HCT116 (cell line): ENCODE results near the gene HLCS. TPM values are rescaled to one million over a fixed set of nuclear protein-coding genes. Genes with fewer than 3 reads are reported as not detected.

ENCODE experiments used
- ATAC-seq: fragments of 200-7000 bp; cut with Tn5 transposase; 2 replicates; pipeline ENCODE4 v1.9.1; 2020; ENCODE audit warnings: mild to moderate bottlenecking, moderate library complexity
- BruUV-seq: library from RNA; stranded (reverse); fragments of 400-500 nt; replicated peaks from 2 replicates; lab custom pipeline; 2021; lab: Mats Ljungman, UMichigan
- CTCF ChIA-PET: fragments of 300-600 bp; sonication (Branson Sonifier 250); formaldehyde crosslinking; loops from one replicate; lab custom pipeline; 2021; ENCODE audit warnings: antibody characterized with exemption; lab: Charles Lee
- POLR2A ChIA-PET: fragments of 300-600, 350-600 bp; sonication (Branson Sonifier 250); formaldehyde crosslinking; loops from one replicate; lab custom pipeline; 2021; ENCODE audit warnings: antibody characterized with exemption; lab: Charles Lee
- RAD21 ChIA-PET, 2 experiments: fragments of 300-600 bp; sonication (Branson Sonifier 250); formaldehyde crosslinking; loops; one replicate each; lab custom pipeline; 2023; ENCODE audit warnings: low total read pairs in 2 of 2; ENCODE audit not compliant: uncharacterized antibody in 2 of 2, unreplicated experiment in 2 of 2, low non-redundant PET in 1 of 2; lab: Charles Lee
- DNase-seq: peaks from one replicate; pipeline ENCODE4 v3.0.0-alpha.2; 2010; ENCODE audit warnings: low read depth, low spot score
- H2AFZ ChIP-seq: fragments of 200-600 bp; shearing (Covaris generic), sonication (generic); 2 replicates; pipeline ENCODE4 v1.6.1; 2017; ENCODE audit warnings: low read depth, mixed run types, mixed read lengths, antibody characterized with exemption, low read length; ENCODE audit not compliant: poor library complexity, severe bottlenecking
- H3K27ac ChIP-seq: 2 replicates; pipeline ENCODE4 v1.5.1; 2012; ENCODE audit warnings: low read depth, low read length
- H3K27me3 ChIP-seq: fragments of 200-600 bp; sonication (generic); 2 replicates; pipeline ENCODE4 v1.6.1; 2016; ENCODE audit warnings: mixed run types, low read length, mixed read lengths; ENCODE audit not compliant: insufficient read depth
- H3K36me3 ChIP-seq, 2 experiments: fragments of 200-500 bp in 1 of 2; fragments of 200-600 bp in 1 of 2; sonication (Bioruptor generic) in 1 of 2; sonication (generic) in 1 of 2; 2 replicates each; pipeline versions ENCODE4 v1.5.1 to v1.6.1; 2014 to 2016; ENCODE audit warnings: low read length in 2 of 2, inconsistent platforms in 1 of 2, mixed read lengths in 1 of 2, mixed run types in 1 of 2; ENCODE audit not compliant: insufficient read depth in 2 of 2, control insufficient read depth in 1 of 2
- H3K4me1 ChIP-seq, 2 experiments: fragments of 200-600 bp in 1 of 2; sonication (generic) in 1 of 2; 2 replicates each; pipeline versions ENCODE4 v1.5.1 to v1.6.1; 2012 to 2017; ENCODE audit warnings: low read length in 2 of 2, inconsistent platforms in 1 of 2, mild to moderate bottlenecking in 1 of 2, mixed read lengths in 1 of 2, mixed run types in 1 of 2, moderate library complexity in 1 of 2; ENCODE audit not compliant: insufficient read depth in 2 of 2, control insufficient read depth in 1 of 2
- H3K4me2 ChIP-seq: fragments of 200-600 bp; sonication (generic); 2 replicates; pipeline ENCODE4 v1.6.1; 2017; ENCODE audit warnings: mixed run types, low read length, mixed read lengths
- H3K4me3 ChIP-seq, 2 experiments: fragments of 200-600 bp in 1 of 2; sonication (generic) in 1 of 2; replicated peaks in 1 of 2; 2 replicates each; pipeline ENCODE4 v1.5.1; 2011 to 2016; ENCODE audit warnings: low read length in 2 of 2, control low read depth in 1 of 2, low read depth in 1 of 2, mild to moderate bottlenecking in 1 of 2, mixed read lengths in 1 of 2, mixed run types in 1 of 2
- H3K79me2 ChIP-seq: fragments of 200-600 bp; sonication (generic); 2 replicates; pipeline ENCODE4 v1.6.1; 2017; ENCODE audit warnings: mild to moderate bottlenecking, mixed run types, low read length, moderate library complexity, mixed read lengths; ENCODE audit not compliant: insufficient read depth
- H3K9ac ChIP-seq: fragments of 200-600 bp; sonication (generic); 2 replicates; pipeline ENCODE4 v1.6.1; 2016; ENCODE audit warnings: low read length, mixed read lengths
- H3K9me2 ChIP-seq: fragments of 200-600 bp; sonication (generic), shearing (Covaris generic); 2 replicates; pipeline ENCODE4 v1.6.1; 2017; ENCODE audit warnings: mixed run types, mild to moderate bottlenecking, moderate library complexity; ENCODE audit not compliant: insufficient read depth
- H3K9me3 ChIP-seq, 2 experiments: fragments of 200-500 bp in 1 of 2; fragments of 200-600 bp in 1 of 2; sonication (Bioruptor generic) in 1 of 2; sonication (generic) in 1 of 2; 2 replicates each; pipeline ENCODE4 v1.6.1; 2014 to 2017; ENCODE audit warnings: low read length in 2 of 2, mixed read lengths in 2 of 2, inconsistent platforms in 1 of 2, low read depth in 1 of 2, mild to moderate bottlenecking in 1 of 2, mixed run types in 1 of 2, moderate library complexity in 1 of 2; ENCODE audit not compliant: control insufficient read depth in 1 of 2, insufficient read depth in 1 of 2
- H4K20me1 ChIP-seq: fragments of 200-600 bp; sonication (generic), shearing (Covaris generic); 2 replicates; pipeline ENCODE4 v1.6.1; 2017; ENCODE audit warnings: mixed run types, mild to moderate bottlenecking, moderate library complexity; ENCODE audit not compliant: insufficient read depth
- CBX3 ChIP-seq: IDR thresholded peaks from 2 replicates; pipeline ENCODE4 v1.6.1; 2012; ENCODE audit warnings: low read depth
- CEBPB ChIP-seq: IDR thresholded peaks from 2 replicates; pipeline ENCODE4 v1.6.1; 2012; ENCODE audit warnings: low read depth
- CTCF ChIP-seq, 3 experiments: fragments of 200-600 bp in 1 of 3; sonication (generic) in 1 of 3; IDR thresholded peaks in 2 of 3; conservative IDR thresholded peaks in 1 of 3; 2 replicates each; pipeline ENCODE4 v1.5.1; 2012 to 2017; ENCODE audit warnings: low read depth in 2 of 3, low read length in 2 of 3, antibody characterized with exemption in 1 of 3, borderline replicate concordance in 1 of 3, control low read depth in 1 of 3, mild to moderate bottlenecking in 1 of 3, mixed read lengths in 1 of 3, mixed run types in 1 of 3, moderate library complexity in 1 of 3; ENCODE audit not compliant: insufficient read depth in 1 of 3
- EGR1 ChIP-seq: IDR thresholded peaks from 2 replicates; pipeline ENCODE4 v1.6.1; 2012; ENCODE audit warnings: low read depth
- ELF1 ChIP-seq: IDR thresholded peaks from 2 replicates; pipeline ENCODE4 v1.6.1; 2012; ENCODE audit warnings: low read depth, borderline replicate concordance
- EZH2 ChIP-seq: fragments of 200-600 bp; sonication (generic); IDR thresholded peaks from 2 replicates; pipeline ENCODE4 v1.6.1; 2017; ENCODE audit warnings: antibody characterized with exemption, mixed run types
- EZH2phosphoT487 ChIP-seq: fragments of 200-600 bp; IDR thresholded peaks from 2 replicates; pipeline ENCODE4 v1.6.1; 2018; ENCODE audit warnings: antibody characterized with exemption, borderline replicate concordance
- JUND ChIP-seq: IDR thresholded peaks from 2 replicates; pipeline ENCODE4 v1.6.1; 2012
- POLR2AphosphoS5 ChIP-seq: IDR thresholded peaks from 2 replicates; pipeline ENCODE4 v1.6.1; 2011; ENCODE audit warnings: mild to moderate bottlenecking, low read depth, low read length, moderate library complexity
- RAD21 ChIP-seq: IDR thresholded peaks from 2 replicates; pipeline ENCODE4 v1.6.1; 2012; ENCODE audit warnings: low read depth, mild to moderate bottlenecking
- SIN3A ChIP-seq: IDR thresholded peaks from 2 replicates; pipeline ENCODE4 v1.6.1; 2012; ENCODE audit warnings: low read depth
- SP1 ChIP-seq: IDR thresholded peaks from 2 replicates; pipeline ENCODE4 v1.6.1; 2012; ENCODE audit warnings: low read depth
- TCF7L2 ChIP-seq: IDR thresholded peaks from 2 replicates; pipeline ENCODE4 v1.7.0; 2011; ENCODE audit warnings: borderline replicate concordance, inconsistent platforms; ENCODE audit not compliant: insufficient read depth, insufficient read length; ENCODE audit errors: extremely low read depth
- YY1 ChIP-seq: IDR thresholded peaks from 2 replicates; pipeline ENCODE4 v1.6.1; 2011; ENCODE audit warnings: low read length, low read depth, moderate library complexity, mild to moderate bottlenecking; ENCODE audit not compliant: insufficient replicate concordance; ENCODE audit errors: extremely low read depth
- ZFX ChIP-seq: fragments of 450-650 bp; IDR thresholded peaks from 2 replicates; pipeline ENCODE4 v1.6.1; 2017
- ZNF274 ChIP-seq: fragments of 200-500 bp; sonication (Bioruptor generic); IDR thresholded peaks from 2 replicates; pipeline ENCODE4 v1.6.1; 2014; ENCODE audit warnings: mild to moderate bottlenecking, low read depth, low read length, inconsistent platforms
- intact Hi-C: fragments of 100-400 bp; cut with micrococcal nuclease; formaldehyde crosslinking; loops from 2 replicates; pipeline ENCODE4 v1.10.0; 2022
- total RNA-seq: library from RNA; stranded (reverse); gene quantifications from one replicate; pipeline ENCODE4 v1.2.1, GENCODE V29; 2021; ENCODE audit not compliant: unreplicated experiment
- TF ChIP-seq, protein P1 (sequence below): IDR thresholded peaks from 2 replicates; pipeline ENCODE4 v1.6.1; 2012
- TF ChIP-seq, protein P2 (sequence below): IDR thresholded peaks from 2 replicates; pipeline ENCODE4 v1.6.1; 2011; ENCODE audit warnings: mild to moderate bottlenecking, low read length, moderate library complexity; ENCODE audit not compliant: insufficient replicate concordance; ENCODE audit errors: extremely low read depth

Gene HLCS
- total RNA-seq, 1 experiment from 2014 or later: 18.5 TPM

DNA sequence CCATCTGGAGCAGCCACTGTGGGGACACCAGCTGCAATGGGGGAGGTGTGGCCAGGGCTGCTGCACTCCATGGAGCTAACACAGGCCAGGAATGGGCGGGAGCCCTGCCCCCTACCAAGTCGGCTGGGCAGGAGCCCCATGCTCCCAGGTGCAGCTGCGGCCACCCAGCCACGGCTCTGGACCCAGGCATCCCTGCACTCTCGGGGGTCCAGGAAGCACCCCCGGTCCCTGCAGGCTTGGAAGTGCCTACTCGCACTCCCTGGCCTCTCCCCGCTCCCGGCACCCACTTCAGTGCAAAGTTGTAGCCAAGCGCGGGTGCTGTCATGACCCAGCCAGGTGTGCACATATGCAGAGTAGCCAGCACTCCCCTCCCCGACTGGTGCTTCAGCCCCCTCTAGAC lies 91.8 kb downstream of the HLCS start:
- TF ChIP-seq RAD21 (no peak), EZH2phosphoT487 (no peak), CEBPB (no peak)
- TF ChIP-seq, protein P1, sequence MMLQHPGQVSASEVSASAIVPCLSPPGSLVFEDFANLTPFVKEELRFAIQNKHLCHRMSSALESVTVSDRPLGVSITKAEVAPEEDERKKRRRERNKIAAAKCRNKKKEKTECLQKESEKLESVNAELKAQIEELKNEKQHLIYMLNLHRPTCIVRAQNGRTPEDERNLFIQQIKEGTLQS: no peak
- Histone ChIP-seq H3K9me2 (no peaks in the 10 kb centered on the region), H3K9me3 (peaks cover 0 to 5% of the 10 kb centered on the region in 2 experiments; a peak in 2 of 4 replicates), H3K4me1 (no peaks in the 10 kb centered on the region), H3K79me2 (no peaks in the 10 kb centered on the region), H4K20me1 (no peaks in the 10 kb centered on the region), H2AFZ (no peak overlapping the region), H3K4me2 (no peak overlapping the region), H3K27me3 (no peaks in the 10 kb centered on the region), H3K27ac (no peak overlapping the region), H3K9ac (no peak overlapping the region), H3K4me3 (no peak overlapping the region), H3K36me3 (no peaks in the 10 kb centered on the region)
- DNase-seq (no peak), ATAC-seq (no peak)
- POLR2A ChIA-PET: no interaction called here
- CTCF ChIA-PET: no interaction called here
- no TSS peak for BruUV-seq
- RAD21 ChIA-PET: no interaction called here
- intact Hi-C loops: no loop called here

DNA sequence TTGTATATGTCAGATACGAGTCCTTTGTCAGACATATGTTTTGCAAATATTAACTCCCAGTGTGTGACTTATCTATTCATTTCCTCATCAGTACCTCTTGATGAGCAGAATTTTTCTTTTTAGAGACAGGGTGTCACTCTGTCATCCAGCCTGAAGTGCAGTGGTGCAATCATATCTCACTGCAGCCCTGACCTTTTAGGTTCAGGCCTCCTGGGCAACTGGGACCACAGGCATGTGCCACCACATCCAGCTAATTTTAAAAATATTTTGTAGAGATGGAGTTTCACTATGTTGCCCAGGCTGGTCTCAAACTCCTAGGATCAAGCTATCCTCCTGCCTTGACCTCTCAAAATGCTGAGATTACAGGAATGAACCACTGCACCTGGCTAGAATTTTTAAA lies 93.0 kb downstream of the HLCS start:
- H3K27ac ChIP-seq: no peak overlapping the region
- H4K20me1 ChIP-seq: no peaks in the 10 kb centered on the region
- RAD21 ChIA-PET: no interaction called here
- TF ChIP-seq TCF7L2 (no peak), CEBPB (no peak), EGR1 (no peak), SP1 (no peak), ZFX (no peak), RAD21 (no peak), EZH2phosphoT487 (no peak), POLR2AphosphoS5 (no peak), EZH2 (no peak), CTCF (IDR thresholded peaks at IDR 0.05 in 2 of 3, conservative IDR thresholded peaks at IDR 0.05 in 1 of 3; ENCODE audit: borderline replicate concordance in 1 of 3, insufficient read depth in 1 of 3, low read depth in 2 of 3, low read length in 2 of 3) (no peak), SIN3A (no peak), ELF1 (no peak), CBX3 (no peak), ZNF274 (no peak), JUND (no peak), YY1 (no peak)
- TF ChIP-seq, protein P2, sequence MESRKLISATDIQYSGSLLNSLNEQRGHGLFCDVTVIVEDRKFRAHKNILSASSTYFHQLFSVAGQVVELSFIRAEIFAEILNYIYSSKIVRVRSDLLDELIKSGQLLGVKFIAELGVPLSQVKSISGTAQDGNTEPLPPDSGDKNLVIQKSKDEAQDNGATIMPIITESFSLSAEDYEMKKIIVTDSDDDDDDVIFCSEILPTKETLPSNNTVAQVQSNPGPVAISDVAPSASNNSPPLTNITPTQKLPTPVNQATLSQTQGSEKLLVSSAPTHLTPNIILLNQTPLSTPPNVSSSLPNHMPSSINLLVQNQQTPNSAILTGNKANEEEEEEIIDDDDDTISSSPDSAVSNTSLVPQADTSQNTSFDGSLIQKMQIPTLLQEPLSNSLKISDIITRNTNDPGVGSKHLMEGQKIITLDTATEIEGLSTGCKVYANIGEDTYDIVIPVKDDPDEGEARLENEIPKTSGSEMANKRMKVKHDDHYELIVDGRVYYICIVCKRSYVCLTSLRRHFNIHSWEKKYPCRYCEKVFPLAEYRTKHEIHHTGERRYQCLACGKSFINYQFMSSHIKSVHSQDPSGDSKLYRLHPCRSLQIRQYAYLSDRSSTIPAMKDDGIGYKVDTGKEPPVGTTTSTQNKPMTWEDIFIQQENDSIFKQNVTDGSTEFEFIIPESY: no peak
- H3K9me2 ChIP-seq: no peaks in the 10 kb centered on the region
- no peaks in the 10 kb centered on the region for H3K4me1 ChIP-seq
- intact Hi-C loops: no loop called here
- H3K4me3 ChIP-seq: no peak overlapping the region
- no peak overlapping the region for H3K9ac ChIP-seq
- DNase-seq (no peak), ATAC-seq (no peak)
- CTCF ChIA-PET: no interaction called here
- no peaks in the 10 kb centered on the region for H3K36me3 ChIP-seq
- no peaks in the 10 kb centered on the region for H3K27me3 ChIP-seq
- no peak overlapping the region for H3K4me2 ChIP-seq
- BruUV-seq: no TSS peak
- POLR2A ChIA-PET: no interaction called here
- H3K9me3 ChIP-seq: peaks cover 0 to 5% of the 10 kb centered on the region in 2 experiments; a peak in 2 of 4 replicates
- H3K79me2 ChIP-seq: no peaks in the 10 kb centered on the region
- no peak overlapping the region for H2AFZ ChIP-seq
